Neuronal stem cell (in vitro differentiated cells): ENCODE measurements around the gene MRAS.

ENCODE experiments used
- DNase-seq: peaks from one replicate; pipeline ENCODE4 v3.0.0-alpha.2; 2013; ENCODE audit warnings: low spot score
- H2AFZ ChIP-seq: one replicate; pipeline ENCODE4 v1.6.1; 2013; ENCODE audit warnings: mild to moderate bottlenecking, low read length, inconsistent platforms
- H2AK5ac ChIP-seq: 2 replicates; pipeline ENCODE4 v1.6.1; 2013; ENCODE audit warnings: low read depth, mild to moderate bottlenecking, inconsistent platforms, low read length, moderate library complexity, mixed read lengths
- H2BK120ac ChIP-seq: 2 replicates; pipeline ENCODE4 v1.6.1; 2013; ENCODE audit warnings: low read depth, mild to moderate bottlenecking, inconsistent platforms, low read length, moderate library complexity, mixed read lengths
- H2BK12ac ChIP-seq: one replicate; pipeline ENCODE4 v1.6.1; 2013; ENCODE audit warnings: low read length, inconsistent platforms
- H2BK15ac ChIP-seq: 2 replicates; pipeline ENCODE4 v1.6.1; 2013; ENCODE audit warnings: mild to moderate bottlenecking, low read length, inconsistent platforms, mixed read lengths
- H2BK5ac ChIP-seq: one replicate; pipeline ENCODE4 v1.6.1; 2013; ENCODE audit warnings: inconsistent platforms, mild to moderate bottlenecking, low read length, moderate library complexity
- H3K14ac ChIP-seq: one replicate; pipeline ENCODE4 v1.6.1; 2013; ENCODE audit warnings: low read length, inconsistent platforms
- H3K18ac ChIP-seq: 2 replicates; pipeline ENCODE4 v1.6.1; 2013; ENCODE audit warnings: low read length, inconsistent platforms
- H3K23ac ChIP-seq: 2 replicates; pipeline ENCODE4 v1.6.1; 2013; ENCODE audit warnings: low read depth, mild to moderate bottlenecking, mixed read lengths, low read length, inconsistent platforms; ENCODE audit not compliant: poor library complexity
- H3K27ac ChIP-seq: replicated peaks from 3 replicates; pipeline ENCODE4 v1.5.1; 2013; ENCODE audit warnings: low read length, inconsistent platforms
- H3K27me3 ChIP-seq, 3 experiments: 2 replicates each; pipeline ENCODE4 v1.6.1; 2013; ENCODE audit warnings: low read length in 3 of 3, mild to moderate bottlenecking in 2 of 3, inconsistent platforms in 1 of 3, low read depth in 1 of 3, mixed read lengths in 1 of 3, moderate library complexity in 1 of 3; ENCODE audit not compliant: control insufficient read depth in 3 of 3, insufficient read depth in 3 of 3
- H3K36me3 ChIP-seq, 2 donors: replicated peaks in 1 of 2; 2 replicates each; pipeline ENCODE4 v1.6.1; 2013; ENCODE audit warnings: low read length in 2 of 2; ENCODE audit not compliant: control insufficient read depth in 2 of 2, insufficient read depth in 2 of 2
- H3K4ac ChIP-seq: 2 replicates; pipeline ENCODE4 v1.6.1; 2013; ENCODE audit warnings: inconsistent platforms, mild to moderate bottlenecking, low read length, moderate library complexity
- H3K4me1 ChIP-seq, 2 donors: 1 replicate in 1 of 2; 2 replicates in 1 of 2; pipeline ENCODE4 v1.6.1; 2013; ENCODE audit warnings: low read length in 2 of 2, low read depth in 1 of 2; ENCODE audit not compliant: control insufficient read depth in 2 of 2, insufficient read depth in 1 of 2
- H3K4me2 ChIP-seq: one replicate; pipeline ENCODE4 v1.6.1; 2013; ENCODE audit warnings: mild to moderate bottlenecking, low read length, inconsistent platforms; ENCODE audit not compliant: insufficient read depth, poor library complexity, severe bottlenecking
- H3K4me3 ChIP-seq, 2 donors: 2 replicates each; pipeline ENCODE4 v1.5.1; 2013; ENCODE audit warnings: low read length in 2 of 2, mild to moderate bottlenecking in 2 of 2, inconsistent platforms in 1 of 2, moderate library complexity in 1 of 2
- H3K79me1 ChIP-seq: one replicate; pipeline ENCODE4 v1.6.1; 2013; ENCODE audit warnings: low read depth, mild to moderate bottlenecking, inconsistent platforms, low read length, moderate library complexity
- H3K9ac ChIP-seq: one replicate; pipeline ENCODE4 v1.6.1; 2013; ENCODE audit warnings: mild to moderate bottlenecking, low read depth, low read length, inconsistent platforms; ENCODE audit not compliant: poor library complexity
- H3K9me3 ChIP-seq, 2 donors: replicated peaks in 1 of 2; 2 replicates each; pipeline versions ENCODE3 to v1.6.1; 2013; ENCODE audit warnings: low read length in 2 of 2, mild to moderate bottlenecking in 2 of 2, inconsistent platforms in 1 of 2, low read depth in 1 of 2, mixed read lengths in 1 of 2, moderate library complexity in 1 of 2; ENCODE audit not compliant: control insufficient read depth in 2 of 2, insufficient read depth in 1 of 2
- H4K8ac ChIP-seq: one replicate; pipeline ENCODE4 v1.6.1; 2013; ENCODE audit warnings: low read depth, mild to moderate bottlenecking, inconsistent platforms, low read length, moderate library complexity
- H4K91ac ChIP-seq: one replicate; pipeline ENCODE4 v1.6.1; 2013; ENCODE audit warnings: low read length, low read depth, mild to moderate bottlenecking, inconsistent platforms; ENCODE audit not compliant: poor library complexity
- WGBS, 2 donors: extraction: QIAGEN DNeasy Blood & Tissue Kit; methylation state at CpG; one replicate each; pipeline ENCODE4 v1.1.7; 2013; ENCODE audit warnings: missing lambda C conversion rate in 2 of 2, mixed read lengths in 1 of 2; ENCODE audit not compliant: insufficient read length in 2 of 2, insufficient replicate concordance in 1 of 2; ENCODE audit errors: extremely low coverage in 2 of 2; 5-methylcytosine and 5-hydroxymethylcytosine counted together

Gene MRAS

DNA sequence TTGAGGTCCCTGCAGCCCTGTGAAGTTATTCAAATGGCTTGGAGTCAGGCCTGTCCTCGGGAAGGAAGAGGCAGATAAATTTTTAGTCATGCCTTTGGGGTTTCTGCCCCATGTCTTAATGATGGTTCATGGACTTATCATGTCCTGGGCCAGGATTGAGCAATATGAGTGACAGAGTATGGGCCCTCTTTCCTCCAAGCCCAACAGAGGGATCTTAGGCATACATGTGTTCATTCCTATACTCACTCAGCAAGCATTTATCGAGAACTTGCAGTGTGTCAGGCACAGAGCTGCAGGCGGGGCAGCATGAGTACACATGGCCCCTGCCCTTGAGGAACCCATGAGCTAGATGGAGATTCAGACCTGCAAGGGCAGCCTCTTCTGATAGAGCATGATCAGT, 92.2 kb downstream of the MRAS start:
- no peak for DNase-seq
- peaks cover 0 to 18% of the 10 kb centered on the region in 2 donors for H3K4me1 ChIP-seq
- H2BK12ac ChIP-seq, result no peak overlapping the region
- no peaks in the 10 kb centered on the region for H3K9me3 ChIP-seq
- H3K23ac ChIP-seq, result peak overlapping the region; percentile 29
- no peak overlapping the region for H3K4ac ChIP-seq
- no peak overlapping the region for H2BK120ac ChIP-seq
- no CpG with 5 or more reads among the region's 3 CpGs for WGBS, 2 donors
- no peak overlapping the region for H3K4me2 ChIP-seq
- no peak overlapping the region for H4K8ac ChIP-seq
- H3K14ac ChIP-seq, result no peak overlapping the region
- H2AFZ ChIP-seq, result no peak overlapping the region
- H3K27me3 ChIP-seq, result peaks cover 0 to 80% (median 17%) of the 10 kb centered on the region in 3 experiments
- no peak overlapping the region for H3K9ac ChIP-seq
- no peak overlapping the region for H3K27ac ChIP-seq
- H2BK5ac ChIP-seq, result no peak overlapping the region
- no peak overlapping the region for H4K91ac ChIP-seq
- H2AK5ac ChIP-seq, result no peak overlapping the region
- no peaks in the 10 kb centered on the region for H3K79me1 ChIP-seq
- H3K4me3 ChIP-seq, result no peak overlapping the region
- H3K36me3 ChIP-seq, result no peaks in the 10 kb centered on the region
- H2BK15ac ChIP-seq, result no peak overlapping the region
- no peak overlapping the region for H3K18ac ChIP-seq

DNA sequence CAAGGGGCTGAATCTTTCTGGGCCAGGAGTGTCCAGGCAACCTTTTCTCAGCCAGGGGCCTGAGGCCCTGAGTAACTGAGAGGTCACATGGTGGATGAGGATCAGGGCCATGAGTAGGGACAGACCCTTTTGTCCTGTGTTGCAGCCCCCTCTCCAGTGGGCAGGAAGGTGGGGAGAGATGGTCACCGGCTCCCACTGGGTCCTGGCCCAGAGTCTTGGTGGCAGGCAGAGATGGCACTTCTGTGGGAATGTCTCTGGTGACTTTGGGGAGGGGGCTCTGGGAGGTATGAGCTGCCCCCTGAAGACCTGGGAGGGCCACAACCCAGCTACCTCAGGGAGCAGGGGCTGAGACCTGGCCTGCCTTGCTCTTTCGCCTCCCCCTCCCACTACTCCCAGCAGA, 92.9 kb downstream of the MRAS start:
- Histone ChIP-seq H2BK15ac (no peak overlapping the region), H3K23ac (peak overlapping the region; percentile 11), H2AK5ac (no peak overlapping the region), H3K4me1 (peaks cover 0 to 18% of the 10 kb centered on the region in 2 donors), H3K18ac (no peak overlapping the region), H3K36me3 (no peaks in the 10 kb centered on the region), H3K4ac (no peak overlapping the region), H3K9me3 (no peaks in the 10 kb centered on the region), H3K14ac (no peak overlapping the region), H3K27me3 (peaks cover 0 to 75% (median 11%) of the 10 kb centered on the region in 3 experiments), H4K91ac (no peak overlapping the region), H2BK5ac (no peak overlapping the region), H3K4me2 (no peak overlapping the region), H2AFZ (no peak overlapping the region), H2BK12ac (no peak overlapping the region), H4K8ac (no peak overlapping the region), H3K4me3 (no peak overlapping the region), H3K79me1 (no peaks in the 10 kb centered on the region), H3K27ac (no peak overlapping the region), H3K9ac (no peak overlapping the region), H2BK120ac (no peak overlapping the region)
- no peak for DNase-seq
- no CpG with 5 or more reads among the region's 2 CpGs for WGBS, 2 donors

DNA sequence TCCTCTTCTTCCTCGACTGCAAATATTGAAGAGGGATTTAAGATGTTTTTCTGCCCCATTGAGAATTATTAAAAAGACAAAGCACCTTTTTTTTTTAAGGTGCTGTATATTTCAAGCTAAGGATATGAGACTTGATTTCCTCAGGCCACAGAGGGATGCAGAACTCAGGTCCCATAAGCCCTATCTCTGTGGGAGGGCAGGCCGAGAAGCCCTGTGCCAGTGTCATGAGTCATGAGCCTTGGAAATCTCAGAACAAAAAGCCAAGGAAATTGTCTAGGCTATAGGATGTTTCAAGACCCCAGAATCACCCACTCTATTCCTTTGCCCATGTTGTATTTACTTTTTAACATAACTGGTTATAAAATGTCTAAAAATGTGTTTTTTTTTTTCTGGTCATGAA, 93.4 kb downstream of the MRAS start:
- no peak overlapping the region for H3K27ac ChIP-seq
- no peak overlapping the region for H4K8ac ChIP-seq
- H3K79me1 ChIP-seq, result no peaks in the 10 kb centered on the region
- H3K4me1 ChIP-seq, result peaks cover 0 to 18% of the 10 kb centered on the region in 2 donors
- no peak for DNase-seq
- H3K18ac ChIP-seq, result no peak overlapping the region
- H3K4me3 ChIP-seq, result no peak overlapping the region
- H3K14ac ChIP-seq, result no peak overlapping the region
- H3K9me3 ChIP-seq, result no peaks in the 10 kb centered on the region
- H3K36me3 ChIP-seq, result no peaks in the 10 kb centered on the region
- H2BK15ac ChIP-seq, result no peak overlapping the region
- no peak overlapping the region for H4K91ac ChIP-seq
- H2AFZ ChIP-seq, result no peak overlapping the region
- H3K23ac ChIP-seq, result no peak overlapping the region
- H2BK12ac ChIP-seq, result no peak overlapping the region
- H2BK5ac ChIP-seq, result no peak overlapping the region
- H3K9ac ChIP-seq, result no peak overlapping the region
- peaks cover 0 to 70% (median 7%) of the 10 kb centered on the region in 3 experiments for H3K27me3 ChIP-seq
- H2AK5ac ChIP-seq, result no peak overlapping the region
- no CpG with 5 or more reads among the region's 2 CpGs for WGBS, 2 donors
- H3K4ac ChIP-seq, result no peak overlapping the region
- H2BK120ac ChIP-seq, result no peak overlapping the region
- H3K4me2 ChIP-seq, result no peak overlapping the region

- no peak overlapping the region for H2BK5ac ChIP-seq
- H2AFZ ChIP-seq, result peak overlapping the region; percentile 61
- no peak overlapping the region for H3K18ac ChIP-seq
- H3K4me3 ChIP-seq, result no peak overlapping the region
- H4K8ac ChIP-seq, result no peak overlapping the region
- H2BK120ac ChIP-seq, result no peak overlapping the region
- H3K27me3 ChIP-seq, result peaks cover 0 to 63% (median under 1%) of the 10 kb centered on the region in 3 experiments
- no peak overlapping the region for H2BK15ac ChIP-seq
- no peak overlapping the region for H3K23ac ChIP-seq
- H3K79me1 ChIP-seq, result no peaks in the 10 kb centered on the region
- no peak overlapping the region for H3K4me2 ChIP-seq
- no peak overlapping the region for H3K9ac ChIP-seq
- H2BK12ac ChIP-seq, result no peak overlapping the region
- H2AK5ac ChIP-seq, result no peak overlapping the region
- no peak overlapping the region for H4K91ac ChIP-seq
- H3K4ac ChIP-seq, result no peak overlapping the region
- DNase-seq, result no peak
- H3K27ac ChIP-seq, result no peak overlapping the region
- no peaks in the 10 kb centered on the region for H3K9me3 ChIP-seq
- no peak overlapping the region for H3K14ac ChIP-seq
- no CpG with 5 or more reads among the region's 5 CpGs for WGBS, 2 donors
- H3K4me1 ChIP-seq, result peaks cover 0 to 18% of the 10 kb centered on the region in 2 donors
- H3K36me3 ChIP-seq, result no peaks in the 10 kb centered on the region
Measured at GRCh38 chr3:138442433-138442832, 94.1 kb downstream of the MRAS start.
